Suppressor macrophage treated with lipopolysaccharide for 4 hours (primary cell): ENCODE measurements around the gene MC1R.
A peak's percentile ranks its signal among the peaks of the same experiment; 100 is the strongest.
"Not testable (repeated sequence)": the region's sequence is repeated elsewhere in the genome, so short reads cannot be mapped to it uniquely, and the experiment has no call there.

Experiments used
- DNase-seq: peaks from one replicate; pipeline ENCODE4 v3.0.0-alpha.2; 2020

The MC1R gene

DNA sequence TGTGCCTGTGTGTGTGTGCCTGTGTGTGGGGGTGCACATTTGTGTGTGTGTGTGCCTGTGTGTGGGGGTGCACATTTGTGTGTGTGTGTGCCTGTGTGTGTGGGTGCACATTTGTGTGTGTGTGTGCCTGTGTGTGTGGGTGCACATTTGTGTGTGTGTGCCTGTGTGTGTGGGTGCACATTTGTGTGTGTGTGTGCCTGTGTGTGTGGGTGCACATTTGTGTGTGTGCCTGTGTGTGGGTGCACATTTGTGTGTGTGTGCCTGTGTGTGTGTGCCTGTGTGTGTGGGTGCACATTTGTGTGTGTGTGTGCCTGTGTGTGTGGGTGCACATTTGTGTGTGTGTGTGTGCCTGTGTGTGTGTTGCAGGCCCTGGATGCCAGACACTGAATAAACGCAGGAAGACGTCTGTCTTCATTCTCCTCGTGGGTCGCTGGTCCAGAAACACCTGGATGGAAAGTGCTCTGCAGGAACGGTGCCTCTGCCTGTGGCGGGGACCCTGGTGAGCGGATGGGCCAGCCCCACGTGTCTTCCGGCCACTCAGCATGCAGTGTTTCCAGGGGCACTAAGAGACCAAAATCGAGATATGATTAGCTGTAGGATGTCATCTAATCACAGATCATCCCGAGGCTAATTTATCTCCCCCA is 3.9 kb upstream of the MC1R start:
- not testable (repeated sequence) for DNase-seq

DNA sequence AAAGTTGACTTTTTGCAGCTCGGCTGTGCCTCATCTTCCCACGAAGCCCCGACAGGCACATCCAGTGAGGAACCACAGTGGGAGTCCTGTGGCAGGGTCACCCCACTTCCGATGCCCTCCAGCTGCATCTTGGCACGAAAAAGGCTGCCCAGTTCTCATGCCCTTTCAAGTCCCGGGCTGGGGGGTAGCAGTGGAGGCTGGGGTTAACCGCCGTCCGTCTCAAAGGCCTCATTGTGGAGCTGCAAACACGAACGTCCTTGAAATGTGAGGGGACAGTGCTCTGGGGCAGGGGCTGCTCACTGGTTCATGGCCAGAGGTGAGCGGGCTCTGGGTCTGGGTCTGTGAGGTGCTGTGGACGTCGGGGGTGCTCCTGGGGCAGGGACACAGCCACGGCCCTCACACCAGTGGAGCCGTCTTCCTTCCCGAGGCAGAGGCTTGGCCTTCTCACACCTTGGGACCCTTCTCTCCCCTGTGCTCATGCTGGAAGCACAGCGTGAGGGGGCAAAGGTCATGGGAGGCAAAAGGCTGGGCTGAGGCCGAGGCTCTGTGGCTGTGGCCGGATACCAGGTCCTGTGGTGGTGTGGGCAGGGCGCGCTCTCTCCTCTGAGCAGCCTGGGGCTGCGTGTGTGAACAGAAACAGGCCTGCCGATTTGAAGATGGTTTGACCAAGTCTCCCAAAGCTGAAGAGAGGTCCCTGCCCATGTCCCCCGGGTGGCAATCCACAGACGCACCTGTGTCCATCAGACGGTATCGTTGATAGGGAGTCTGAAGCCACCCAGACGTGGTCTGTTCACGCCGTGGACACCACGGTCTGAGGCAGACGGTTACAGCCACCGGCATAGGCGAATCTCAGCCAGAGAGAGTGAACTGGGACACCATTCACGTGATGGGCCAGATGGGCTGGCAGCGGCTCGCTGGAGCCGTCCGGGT is 3.1 kb upstream of the MC1R start:
- no peak for DNase-seq

DNA sequence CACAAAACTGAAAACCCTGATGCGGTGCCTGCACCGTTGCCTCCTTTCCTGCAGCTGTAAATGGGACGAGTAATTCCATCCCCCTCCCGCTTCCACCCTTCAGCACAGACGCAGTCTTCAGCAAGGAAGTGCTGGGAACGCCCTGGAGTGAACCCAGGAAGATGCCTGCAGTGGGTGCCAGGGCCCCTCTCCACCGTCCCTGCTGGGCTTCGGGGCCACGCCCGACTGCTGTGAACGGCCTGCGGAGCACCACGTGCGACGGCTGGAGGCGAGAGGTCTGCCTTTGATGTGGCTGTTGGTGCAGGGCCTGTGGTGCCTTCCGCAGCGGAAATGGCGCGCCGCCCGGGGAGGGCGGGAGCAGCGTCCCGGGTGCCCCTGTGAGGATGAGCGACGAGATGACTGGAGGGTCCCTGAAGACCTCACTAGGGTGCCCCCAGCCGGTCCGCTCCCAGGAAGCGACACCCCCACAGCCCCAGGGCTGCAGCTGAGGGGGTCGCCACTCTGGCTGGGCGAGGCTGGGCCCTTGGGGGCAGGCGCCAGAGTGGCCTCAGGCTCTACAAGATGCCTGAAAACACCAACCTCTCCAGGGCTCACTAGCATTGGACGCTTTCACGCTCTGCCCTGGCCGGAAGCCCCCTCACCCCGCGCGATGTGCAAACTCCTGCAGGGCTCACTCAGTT is 749 bp upstream of the MC1R start:
- DNase-seq: peak; percentile 77

DNA sequence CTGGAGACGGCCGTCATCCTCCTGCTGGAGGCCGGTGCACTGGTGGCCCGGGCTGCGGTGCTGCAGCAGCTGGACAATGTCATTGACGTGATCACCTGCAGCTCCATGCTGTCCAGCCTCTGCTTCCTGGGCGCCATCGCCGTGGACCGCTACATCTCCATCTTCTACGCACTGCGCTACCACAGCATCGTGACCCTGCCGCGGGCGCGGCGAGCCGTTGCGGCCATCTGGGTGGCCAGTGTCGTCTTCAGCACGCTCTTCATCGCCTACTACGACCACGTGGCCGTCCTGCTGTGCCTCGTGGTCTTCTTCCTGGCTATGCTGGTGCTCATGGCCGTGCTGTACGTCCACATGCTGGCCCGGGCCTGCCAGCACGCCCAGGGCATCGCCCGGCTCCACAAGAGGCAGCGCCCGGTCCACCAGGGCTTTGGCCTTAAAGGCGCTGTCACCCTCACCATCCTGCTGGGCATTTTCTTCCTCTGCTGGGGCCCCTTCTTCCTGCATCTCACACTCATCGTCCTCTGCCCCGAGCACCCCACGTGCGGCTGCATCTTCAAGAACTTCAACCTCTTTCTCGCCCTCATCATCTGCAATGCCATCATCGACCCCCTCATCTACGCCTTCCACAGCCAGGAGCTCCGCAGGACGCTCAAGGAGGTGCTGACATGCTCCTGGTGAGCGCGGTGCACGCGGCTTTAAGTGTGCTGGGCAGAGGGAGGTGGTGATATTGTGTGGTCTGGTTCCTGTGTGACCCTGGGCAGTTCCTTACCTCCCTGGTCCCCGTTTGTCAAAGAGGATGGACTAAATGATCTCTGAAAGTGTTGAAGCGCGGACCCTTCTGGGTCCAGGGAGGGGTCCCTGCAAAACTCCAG is 1.1 kb downstream of the MC1R start:
- DNase-seq: no peak

DNA sequence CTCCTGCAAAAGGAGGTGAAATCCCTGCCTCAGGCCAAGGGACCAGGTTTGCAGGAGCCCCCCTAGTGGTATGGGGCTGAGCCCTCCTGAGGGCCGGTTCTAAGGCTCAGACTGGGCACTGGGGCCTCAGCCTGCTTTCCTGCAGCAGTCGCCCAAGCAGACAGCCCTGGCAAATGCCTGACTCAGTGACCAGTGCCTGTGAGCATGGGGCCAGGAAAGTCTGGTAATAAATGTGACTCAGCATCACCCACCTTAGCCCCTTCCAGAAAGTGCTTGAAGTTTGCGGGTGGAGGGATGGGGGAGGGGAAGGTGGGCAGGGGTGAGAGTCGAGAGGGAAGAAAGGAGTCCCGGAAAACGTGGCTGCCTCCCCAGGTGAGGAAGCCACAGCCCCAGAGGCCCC is 2.1 kb downstream of the MC1R start:
- peak; percentile 20 for DNase-seq

DNA sequence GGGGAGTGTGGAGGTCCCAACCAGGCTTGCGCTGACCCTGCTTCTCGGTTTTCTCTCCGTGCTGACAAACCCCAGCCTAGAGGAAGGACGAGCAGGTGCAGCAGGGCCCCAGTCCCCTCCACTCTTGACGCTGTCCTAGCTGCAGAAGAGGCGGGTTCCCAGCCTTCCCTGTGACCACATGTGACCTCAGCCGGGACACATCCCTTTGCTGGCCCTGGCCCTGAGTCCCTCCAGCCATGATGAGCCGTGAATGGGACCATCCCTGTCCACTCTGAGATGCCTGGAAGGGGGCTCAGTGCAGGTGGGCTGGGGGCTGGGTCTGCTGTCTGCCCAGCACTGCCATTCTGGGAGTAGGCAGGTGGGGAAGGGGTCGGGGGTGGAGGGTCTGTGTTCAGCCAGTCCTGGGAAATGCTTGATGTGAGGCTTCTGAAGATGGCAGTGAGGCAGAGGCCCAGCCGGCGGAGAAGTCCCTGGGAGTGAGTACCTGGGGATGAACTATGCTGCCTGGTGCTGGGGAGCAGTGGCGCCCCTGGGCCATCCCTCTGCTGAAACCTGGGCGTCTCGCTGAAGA is 2.6 kb downstream of the MC1R start:
- no peak for DNase-seq

DNA sequence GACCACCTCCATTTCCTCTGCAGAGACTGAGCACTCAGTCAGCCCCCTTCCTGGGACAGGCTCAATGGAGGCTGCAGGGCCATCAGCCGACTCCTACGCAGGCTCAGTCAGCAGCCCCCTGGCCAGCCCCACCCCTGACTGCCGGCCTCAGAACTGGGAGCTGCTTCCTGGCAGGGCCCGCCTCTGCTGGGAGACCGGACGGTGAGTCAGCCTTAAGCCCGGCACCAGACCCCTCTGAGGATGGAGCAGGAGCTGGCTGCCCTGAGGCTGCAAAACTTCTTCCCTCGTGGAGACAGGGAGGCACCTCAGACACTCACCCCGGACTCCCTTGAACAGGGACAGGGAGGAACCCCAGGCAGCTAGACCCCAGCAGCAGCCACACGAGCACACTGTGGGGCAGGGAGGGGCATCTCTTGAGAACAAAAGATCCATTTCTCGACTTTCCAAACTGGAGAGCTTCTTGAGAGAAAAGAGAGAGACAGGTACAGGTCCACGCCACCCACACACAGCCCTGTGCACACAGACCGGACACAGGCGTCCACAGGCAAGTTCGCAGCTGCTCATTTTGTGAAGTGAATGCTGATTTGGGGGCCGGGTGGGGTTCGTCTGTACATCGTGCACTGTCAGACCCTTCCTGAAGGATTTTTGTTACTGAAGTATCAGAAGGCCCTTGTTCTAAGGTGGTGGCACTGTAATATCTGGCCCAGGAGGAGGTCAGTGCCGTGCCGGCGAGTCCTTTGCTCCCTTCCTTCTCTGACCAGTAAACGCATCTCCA is 3.2 kb downstream of the MC1R start:
- DNase-seq: peak; percentile 90

DNA sequence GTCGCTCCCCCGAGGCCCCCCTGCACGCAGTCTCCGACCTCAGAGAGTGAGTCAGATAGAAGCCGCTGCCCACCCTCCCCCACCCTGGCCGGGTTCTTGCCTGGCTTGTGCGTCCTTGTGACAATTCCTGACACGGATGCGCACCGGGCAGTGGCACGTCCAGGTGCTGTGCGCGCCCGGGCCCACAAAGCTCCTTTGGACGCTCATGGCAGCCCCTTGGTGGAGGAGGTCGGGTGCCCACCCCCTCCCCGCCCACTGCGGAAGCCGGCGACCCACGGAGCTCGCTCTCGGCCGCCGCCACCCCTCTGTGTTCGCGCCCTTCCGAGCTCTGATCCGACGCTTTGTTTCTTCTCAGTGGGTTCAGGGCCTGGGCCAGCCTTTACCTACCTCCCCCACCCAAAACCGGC is 3.8 kb downstream of the MC1R start:
- peak; percentile 74 for DNase-seq

DNA sequence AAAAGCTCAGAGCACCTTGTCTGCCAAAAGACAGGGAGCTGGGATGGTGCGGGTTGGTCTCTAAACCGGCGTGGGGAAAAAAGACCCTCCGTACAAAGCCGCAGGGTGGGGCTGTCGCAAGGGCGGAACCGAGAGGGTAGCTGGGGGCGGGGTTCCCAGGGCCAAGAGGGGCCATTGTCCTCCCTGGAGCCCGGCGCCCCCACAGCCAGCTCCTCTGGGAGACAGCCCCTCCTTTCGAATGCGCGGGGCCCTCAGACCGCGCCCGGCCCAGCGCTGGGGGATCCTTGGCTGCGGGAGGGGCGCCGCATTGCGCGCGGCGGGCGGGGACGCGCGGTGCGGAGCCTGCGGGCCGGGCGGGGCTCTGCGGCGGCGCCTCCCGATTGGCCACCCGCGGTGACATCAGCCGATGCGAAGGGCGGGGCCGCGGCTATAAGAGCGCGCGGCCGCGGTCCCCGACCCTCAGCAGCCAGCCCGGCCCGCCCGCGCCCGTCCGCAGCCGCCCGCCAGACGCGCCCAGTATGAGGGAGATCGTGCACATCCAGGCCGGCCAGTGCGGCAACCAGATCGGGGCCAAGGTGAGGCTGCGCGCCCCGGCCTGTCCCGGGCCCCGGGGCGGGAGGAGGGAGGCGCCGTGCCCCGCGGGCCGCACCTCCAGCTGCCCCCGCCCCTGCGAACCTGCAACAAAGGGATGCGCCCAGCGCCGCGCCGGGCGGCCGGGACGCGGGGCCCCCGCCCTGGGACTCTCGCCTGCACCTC is 4.4 kb downstream of the MC1R start, which contains the start of gene TUBB3:
TSS of gene TUBB3 (plus strand) at position 459 of the 756 bp plus-strand sequence. CDS start at position 519, 60 bp downstream.
- peak; percentile 84 for DNase-seq

DNA sequence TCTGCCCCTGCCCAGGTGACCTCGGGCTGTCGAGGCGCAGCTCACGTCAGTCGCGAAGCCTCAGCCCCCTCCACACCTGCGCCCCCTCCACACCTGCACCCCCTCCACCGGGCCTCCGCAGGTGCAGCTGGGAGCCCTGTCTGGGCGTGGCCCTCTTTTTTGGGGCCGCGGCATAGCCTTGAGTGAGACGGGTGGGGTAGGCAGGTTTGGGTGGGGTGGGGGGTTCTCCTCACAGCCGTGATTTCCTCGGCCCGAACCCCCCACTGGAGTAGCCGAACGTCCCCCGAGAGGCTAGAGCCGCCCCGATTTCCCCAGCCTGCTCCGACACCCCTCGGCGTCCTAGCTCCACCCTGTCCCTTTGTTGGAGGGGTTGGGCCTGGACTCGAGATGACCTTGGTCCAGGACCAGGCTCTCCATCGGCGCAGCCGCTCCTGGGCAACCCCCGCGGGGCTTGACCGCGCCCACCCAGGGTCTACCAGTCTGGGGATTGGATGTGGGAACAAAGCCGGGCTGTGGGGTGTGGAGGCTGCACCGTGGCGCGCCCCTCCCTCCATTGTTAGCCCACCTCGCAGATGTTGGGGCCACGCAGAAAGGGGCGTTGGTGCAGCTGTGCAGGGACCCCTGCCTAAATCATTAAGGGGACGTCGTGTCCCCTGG is 5.1 kb downstream of the MC1R start:
- DNase-seq: no peak

DNA sequence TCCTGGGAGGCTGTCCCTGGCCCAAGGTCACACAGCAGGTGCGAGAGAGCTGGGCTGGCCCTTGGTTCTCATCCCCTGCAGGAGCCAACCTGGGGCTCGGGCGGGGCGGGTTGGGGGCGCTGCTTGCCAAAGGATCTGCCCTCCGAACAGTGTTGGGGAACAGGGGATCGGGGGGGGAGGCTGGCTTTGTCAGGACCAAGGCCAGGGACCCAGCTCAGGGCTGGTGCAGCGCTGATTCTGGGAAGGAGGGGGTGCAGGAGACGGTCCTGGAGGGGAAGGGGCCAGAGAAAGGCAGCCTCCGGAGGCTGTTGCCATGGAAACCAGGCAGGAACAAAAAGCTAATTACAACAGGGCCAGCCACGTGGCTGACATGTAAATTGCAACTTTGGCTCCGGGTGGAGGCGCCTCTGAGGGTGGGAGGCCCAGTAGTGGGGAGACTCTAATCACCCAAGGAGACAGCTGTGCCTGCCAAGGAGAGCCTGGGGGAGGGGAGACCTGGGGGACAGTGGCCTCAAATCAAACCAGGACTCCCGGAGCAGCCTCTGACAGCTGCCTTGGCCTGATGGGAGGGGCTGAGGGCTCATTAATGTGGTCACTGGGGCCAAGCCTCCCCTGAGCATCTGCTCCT is 5.7 kb downstream of the MC1R start:
- DNase-seq: peak; percentile 35

DNA sequence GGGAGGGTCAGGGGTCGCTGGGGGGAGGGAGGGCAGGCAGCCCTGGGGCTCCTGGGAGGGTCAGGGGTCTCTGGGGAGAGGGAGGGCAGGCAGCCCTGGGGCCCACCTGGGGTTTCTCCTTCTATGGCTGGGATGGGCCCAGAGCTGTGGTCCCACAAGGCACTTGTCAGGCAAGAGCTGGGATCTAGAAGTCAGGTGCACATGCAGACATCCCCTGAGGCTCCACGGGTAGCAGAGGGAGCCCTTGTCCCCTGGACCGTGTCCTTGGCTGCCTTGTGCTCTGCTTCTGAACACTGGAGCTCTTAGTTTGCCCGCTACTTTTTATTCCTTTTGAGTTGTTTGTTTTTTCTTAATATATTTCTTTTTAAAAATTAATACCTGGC is 6.3 kb downstream of the MC1R start:
- DNase-seq: no peak

DNA sequence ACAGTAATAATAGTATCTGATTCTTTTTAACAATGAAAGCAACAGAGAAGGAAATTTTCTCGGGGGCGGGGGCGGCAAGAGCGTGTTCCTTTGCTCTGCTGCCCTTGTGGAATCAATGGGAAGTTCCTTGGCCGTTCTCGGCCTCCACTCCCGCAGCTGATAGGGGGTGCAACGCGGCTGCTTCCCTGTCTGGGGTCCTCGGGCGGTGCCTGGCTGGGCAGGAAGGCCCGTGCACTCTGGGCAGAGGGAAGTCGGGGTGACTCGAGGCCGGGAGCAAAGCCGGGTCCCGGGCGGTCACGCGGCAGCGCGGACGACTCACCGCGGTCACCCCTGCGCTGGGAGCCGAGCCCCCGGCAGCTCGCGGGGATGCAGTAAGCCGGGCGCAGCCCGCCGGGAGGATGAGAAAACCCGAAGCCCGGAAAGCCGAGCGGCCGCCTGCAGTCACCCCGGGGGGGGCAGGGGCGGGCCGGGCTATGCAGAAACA is 7.0 kb downstream of the MC1R start:
- peak; percentile 19 for DNase-seq

DNA sequence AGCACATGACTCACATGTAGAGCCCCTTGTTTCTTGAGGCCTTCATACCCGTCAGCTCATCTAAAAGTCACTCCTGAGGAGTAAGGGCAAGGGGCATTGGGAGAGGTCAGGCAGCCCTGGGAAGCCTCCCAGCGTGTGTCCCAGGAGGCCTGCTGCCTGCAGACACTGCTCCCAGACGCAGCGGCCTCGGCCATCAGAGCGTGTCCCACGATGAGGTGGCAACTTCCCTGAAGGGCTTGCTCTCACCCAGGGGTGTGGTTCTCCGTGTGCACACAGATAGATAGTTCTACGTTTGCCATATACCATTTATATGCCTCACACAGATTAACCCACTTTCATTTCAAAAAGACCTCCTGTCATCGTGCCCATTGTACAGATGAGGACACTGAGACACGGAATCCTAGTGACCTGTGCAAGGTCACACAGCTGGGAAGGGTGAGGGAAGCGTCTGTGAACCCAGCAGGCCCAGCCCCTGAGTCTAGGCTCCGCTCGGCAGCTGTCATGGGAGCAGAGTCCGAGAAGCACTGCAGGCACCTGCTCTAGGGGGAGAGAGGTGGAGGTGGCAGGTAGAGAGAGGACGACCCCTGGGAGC is 12.7 kb downstream of the MC1R start:
- DNase-seq: no peak

DNA sequence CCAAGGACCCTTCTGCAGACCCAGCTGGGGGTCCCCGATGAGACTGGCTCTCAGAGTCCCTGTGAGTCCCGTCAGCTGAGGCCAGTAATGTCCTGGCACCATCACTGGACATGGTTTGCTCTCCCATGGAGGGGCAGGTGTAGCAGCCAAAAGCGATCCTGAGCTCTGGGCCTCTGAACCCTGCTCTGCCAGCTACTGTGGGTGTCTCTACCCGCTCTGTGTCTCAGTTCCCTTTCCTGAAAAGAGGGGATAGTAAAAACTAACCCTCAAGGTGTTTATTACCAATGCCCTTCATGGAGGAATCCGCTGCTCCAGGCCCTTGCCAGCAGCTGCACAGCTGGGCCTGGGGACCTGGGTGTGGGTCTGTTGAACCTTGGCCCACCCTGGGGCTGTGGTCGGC is 13.3 kb downstream of the MC1R start:
- DNase-seq: no peak

DNA sequence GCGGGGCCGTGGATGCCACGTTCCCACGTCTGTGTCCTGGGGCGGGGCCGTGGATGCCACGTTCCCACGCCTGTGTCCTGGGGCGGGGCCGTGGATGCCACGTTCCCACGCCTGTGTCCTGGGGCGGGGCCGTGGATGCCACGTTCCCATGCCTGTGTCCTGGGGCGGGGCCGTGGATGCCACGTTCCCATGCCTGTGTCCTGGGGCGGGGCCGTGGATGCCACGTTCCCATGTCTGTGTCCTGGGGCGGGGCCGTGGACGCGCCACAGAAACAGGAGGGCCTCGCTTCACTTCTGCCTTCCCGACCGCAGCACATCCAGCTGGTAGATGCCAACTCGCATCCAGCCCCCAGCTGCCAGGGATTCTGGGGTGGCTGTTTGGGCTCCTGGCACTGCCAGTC is 15.4 kb downstream of the MC1R start:
- not testable (repeated sequence) for DNase-seq

DNA sequence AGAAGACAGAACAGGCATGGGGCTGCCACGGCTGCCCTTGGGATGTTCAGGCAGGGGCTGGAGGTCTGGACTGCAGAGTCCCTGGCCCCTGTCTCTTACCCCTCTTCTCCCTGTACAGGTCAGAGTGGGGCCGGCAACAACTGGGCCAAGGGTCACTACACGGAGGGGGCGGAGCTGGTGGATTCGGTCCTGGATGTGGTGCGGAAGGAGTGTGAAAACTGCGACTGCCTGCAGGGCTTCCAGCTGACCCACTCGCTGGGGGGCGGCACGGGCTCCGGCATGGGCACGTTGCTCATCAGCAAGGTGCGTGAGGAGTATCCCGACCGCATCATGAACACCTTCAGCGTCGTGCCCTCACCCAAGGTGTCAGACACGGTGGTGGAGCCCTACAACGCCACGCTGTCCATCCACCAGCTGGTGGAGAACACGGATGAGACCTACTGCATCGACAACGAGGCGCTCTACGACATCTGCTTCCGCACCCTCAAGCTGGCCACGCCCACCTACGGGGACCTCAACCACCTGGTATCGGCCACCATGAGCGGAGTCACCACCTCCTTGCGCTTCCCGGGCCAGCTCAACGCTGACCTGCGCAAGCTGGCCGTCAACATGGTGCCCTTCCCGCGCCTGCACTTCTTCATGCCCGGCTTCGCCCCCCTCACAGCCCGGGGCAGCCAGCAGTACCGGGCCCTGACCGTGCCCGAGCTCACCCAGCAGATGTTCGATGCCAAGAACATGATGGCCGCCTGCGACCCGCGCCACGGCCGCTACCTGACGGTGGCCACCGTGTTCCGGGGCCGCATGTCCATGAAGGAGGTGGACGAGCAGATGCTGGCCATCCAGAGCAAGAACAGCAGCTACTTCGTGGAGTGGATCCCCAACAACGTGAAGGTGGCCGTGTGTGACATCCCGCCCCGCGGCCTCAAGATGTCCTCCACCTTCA is 16.2 kb downstream of the MC1R start:
- DNase-seq: no peak

DNA sequence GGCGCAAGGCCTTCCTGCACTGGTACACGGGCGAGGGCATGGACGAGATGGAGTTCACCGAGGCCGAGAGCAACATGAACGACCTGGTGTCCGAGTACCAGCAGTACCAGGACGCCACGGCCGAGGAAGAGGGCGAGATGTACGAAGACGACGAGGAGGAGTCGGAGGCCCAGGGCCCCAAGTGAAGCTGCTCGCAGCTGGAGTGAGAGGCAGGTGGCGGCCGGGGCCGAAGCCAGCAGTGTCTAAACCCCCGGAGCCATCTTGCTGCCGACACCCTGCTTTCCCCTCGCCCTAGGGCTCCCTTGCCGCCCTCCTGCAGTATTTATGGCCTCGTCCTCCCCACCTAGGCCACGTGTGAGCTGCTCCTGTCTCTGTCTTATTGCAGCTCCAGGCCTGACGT is 17.0 kb downstream of the MC1R start:
- DNase-seq: not testable (repeated sequence)
